Thoracic aorta (tissue), 2 donors: ENCODE measurements around the gene ZZZ3. TPM values are rescaled to one million over a fixed set of nuclear protein-coding genes. Genes with fewer than 3 reads are reported as not detected.

Experiments
- ATAC-seq: fragments of 150-250 bp; one replicate; pipeline ENCODE4 v1.8.0; 2017; ENCODE audit warnings: low read depth; ENCODE audit not compliant: insufficient number of reproducible peaks, low FRiP score
- DNase-seq: peaks from one replicate; pipeline ENCODE4 v3.0.0-alpha.2; 2020; ENCODE audit warnings: low spot score
- H3K27ac ChIP-seq, 2 donors: fragments of 200-600 bp; sonication (generic); 1 replicate in 1 of 2; 2 replicates in 1 of 2; pipeline ENCODE4 v1.5.1; 2016; ENCODE audit warnings: mild to moderate bottlenecking in 2 of 2, moderate library complexity in 2 of 2
- H3K27me3 ChIP-seq: fragments of 200-600 bp; sonication (generic); replicated peaks from 2 replicates; pipeline ENCODE4 v1.6.0; 2016; ENCODE audit warnings: mild to moderate bottlenecking; ENCODE audit not compliant: insufficient read depth
- H3K36me3 ChIP-seq: fragments of 200-600 bp; sonication (generic); one replicate; pipeline ENCODE4 v1.5.1; 2016
- H3K4me1 ChIP-seq, 2 donors: fragments of 200-600 bp; sonication (generic); 1 replicate in 1 of 2; 2 replicates in 1 of 2; pipeline versions ENCODE4 v1.5.1 to v1.6.0; 2016; ENCODE audit warnings: low read depth in 2 of 2, mild to moderate bottlenecking in 1 of 2; ENCODE audit not compliant: control insufficient read depth in 1 of 2
- H3K4me3 ChIP-seq: fragments of 200-600 bp; sonication (generic); 2 replicates; pipeline ENCODE4 v1.5.1; 2016; ENCODE audit warnings: mild to moderate bottlenecking
- H3K9me3 ChIP-seq: fragments of 200-600 bp; sonication (generic); 2 replicates; pipeline ENCODE4 v1.5.1; 2016
- CTCF ChIP-seq: fragments of 200-600 bp; sonication (generic); IDR thresholded peaks from one replicate; pipeline ENCODE4 v1.5.1; 2019; ENCODE audit warnings: antibody characterized with exemption
- total RNA-seq, 2 donors: library from RNA; depleted of rRNA; stranded (reverse); fragments of >200 nt; gene quantifications; one replicate each; pipeline versions ENCODE4 v1.1.0 to v1.2.3, GENCODE V29; 2016

ZZZ3 gene
- total RNA-seq, 2 donors from 2014 or later, result 42.4 to 66.9 TPM

GRCh38 chr1:77687519-77687906, 5.1 kb upstream of the ZZZ3 start:
- peak overlapping the region; percentile 62 for H3K4me3 ChIP-seq
- ATAC-seq, result no peak

GRCh38 chr1:77686796-77687518, 4.5 kb upstream of the ZZZ3 start:
- H3K36me3 ChIP-seq, result peaks cover 3% of the 10 kb centered on the region
- peak overlapping the region; percentile 62 for H3K4me3 ChIP-seq

More at GRCh38 chr1:77687519-77687906, 5.1 kb upstream of the ZZZ3 start:
- Histone ChIP-seq H3K9me3 (no peaks in the 10 kb centered on the region), H3K27me3 (no peaks in the 10 kb centered on the region), H3K27ac (peak overlapping the region in 1 of 2 donors; percentile 18), H3K36me3 (peaks cover 7% of the 10 kb centered on the region), H3K4me1 (peaks cover 4 to 15% of the 10 kb centered on the region in 2 donors)
- DNase-seq, result no peak
- no peak for TF ChIP-seq CTCF

DNA sequence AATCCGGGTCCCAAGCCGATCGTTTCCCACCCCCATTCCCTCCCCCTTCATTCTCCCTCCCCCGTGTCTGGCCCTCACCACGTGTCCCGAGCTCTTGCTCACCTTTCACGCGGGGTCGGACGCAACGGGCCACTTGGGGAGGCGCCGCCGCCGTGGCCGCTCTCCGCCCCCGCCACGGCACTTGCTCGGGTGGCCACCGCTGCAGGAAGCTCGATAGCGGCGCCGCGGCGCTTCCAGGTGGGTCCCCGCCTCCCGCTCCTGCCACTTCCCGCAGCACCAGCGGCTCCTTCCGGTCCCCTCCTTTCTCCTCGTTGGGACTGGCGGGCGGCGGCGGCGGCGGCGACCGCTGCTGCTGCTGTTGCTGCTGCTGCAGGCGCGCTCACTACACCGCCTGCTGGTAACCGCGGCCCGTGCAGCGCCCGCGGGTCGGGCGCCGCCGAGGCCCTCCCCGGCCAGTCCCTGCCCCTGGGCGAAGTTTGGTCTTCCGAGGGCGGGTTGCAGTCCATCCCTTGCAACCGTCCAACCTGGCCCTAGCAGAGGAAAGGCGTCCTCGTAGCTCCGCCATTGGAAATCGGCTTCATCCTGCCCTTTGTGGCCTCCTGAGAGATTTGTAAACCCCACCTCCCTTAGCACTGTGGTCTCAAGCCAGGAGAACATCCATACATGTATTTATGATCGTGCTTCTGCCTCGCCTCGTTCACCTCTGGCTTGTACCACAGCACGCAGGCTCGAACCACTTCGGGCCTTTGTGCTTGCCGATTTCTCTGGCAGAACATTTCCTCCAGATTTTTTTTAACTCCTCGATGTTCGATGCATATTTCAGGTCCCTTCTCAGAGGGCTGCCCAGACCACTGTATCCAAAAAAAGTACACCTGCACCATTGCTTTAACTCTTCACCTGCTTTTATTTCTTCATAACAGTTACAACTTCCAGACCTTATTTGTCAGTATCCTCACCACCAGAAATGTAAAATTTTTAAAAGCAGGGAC, 996 bp upstream of the ZZZ3 start:
- H3K27me3 ChIP-seq, result no peaks in the 10 kb centered on the region
- H3K9me3 ChIP-seq, result no peaks in the 10 kb centered on the region
- H3K4me1 ChIP-seq, result peaks cover 12 to 45% of the 10 kb centered on the region in 2 donors
- peak overlapping the region; percentile 76 for H3K4me3 ChIP-seq
- ATAC-seq (peak; percentile 83), DNase-seq (peak; percentile 62)
- peak overlapping the region; percentile 92 to 95 for H3K27ac ChIP-seq
- no peaks in the 10 kb centered on the region for H3K36me3 ChIP-seq
- TF ChIP-seq CTCF, result peak; percentile 96

More at GRCh38 chr1:77686796-77687518, 4.5 kb upstream of the ZZZ3 start:
- no peaks in the 10 kb centered on the region for H3K9me3 ChIP-seq
- H3K4me1 ChIP-seq, result peaks cover 4 to 15% of the 10 kb centered on the region in 2 donors
- peak overlapping the region in 1 of 2 donors; percentile 18 for H3K27ac ChIP-seq
- no peak for DNase-seq
- TF ChIP-seq CTCF, result no peak
- H3K27me3 ChIP-seq, result no peaks in the 10 kb centered on the region
- ATAC-seq, result no peak

DNA sequence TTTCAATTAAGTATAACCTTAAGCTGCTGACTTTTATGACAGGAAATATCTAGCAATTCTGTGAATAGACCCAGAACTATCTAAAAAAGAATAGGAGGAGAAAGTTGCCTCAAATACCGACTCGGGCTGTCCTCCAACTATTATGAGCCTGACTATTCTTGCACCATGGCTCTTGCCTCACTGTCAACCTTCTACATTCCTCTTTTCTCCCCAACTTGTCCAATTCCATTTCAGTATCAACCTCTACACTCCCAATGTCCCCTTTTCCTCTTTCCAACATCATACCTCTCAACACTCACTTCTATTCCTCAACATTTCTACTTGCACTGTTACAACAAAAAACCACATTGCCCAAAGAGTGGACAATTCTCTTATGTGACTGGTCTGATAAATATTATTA, 2.3 kb downstream of the ZZZ3 start:
- H3K27me3 ChIP-seq, result no peaks in the 10 kb centered on the region
- no peak overlapping the region for H3K27ac ChIP-seq
- ATAC-seq, result no peak
- H3K9me3 ChIP-seq, result no peaks in the 10 kb centered on the region
- H3K4me3 ChIP-seq, result no peak overlapping the region
- H3K4me1 ChIP-seq, result peaks cover 12 to 53% of the 10 kb centered on the region in 2 donors
- H3K36me3 ChIP-seq, result no peaks in the 10 kb centered on the region
- TF ChIP-seq CTCF, result no peak
- DNase-seq, result no peak
